CD14-positive monocyte (primary cell): ENCODE results near the gene HSFX2. TPM values are rescaled to one million over a fixed set of nuclear protein-coding genes. Genes with fewer than 3 reads are reported as not detected.

Experiments
- DNase-seq, 3 donors: peaks; one replicate each; pipeline ENCODE4 v3.0.0-alpha.2; 2011 to 2022
- H2AFZ ChIP-seq: 2 replicates; pipeline ENCODE4 v1.6.0; 2012; ENCODE audit warnings: mild to moderate bottlenecking, low read depth, low read length, inconsistent platforms; ENCODE audit not compliant: insufficient read depth, poor library complexity, severe bottlenecking
- H3K27ac ChIP-seq, 2 donors: 1 replicate in 1 of 2; 2 replicates in 1 of 2; pipeline ENCODE4 v1.5.1; 2012 to 2013; ENCODE audit warnings: low read length in 2 of 2, control low read depth in 1 of 2, inconsistent platforms in 1 of 2, low read depth in 1 of 2, mild to moderate bottlenecking in 1 of 2
- H3K27me3 ChIP-seq, 2 donors: one replicate each; pipeline versions ENCODE4 v1.6.0 to v1.6.1; 2011 to 2013; ENCODE audit warnings: low read length in 2 of 2; ENCODE audit not compliant: control insufficient read depth in 2 of 2, insufficient read depth in 2 of 2
- H3K36me3 ChIP-seq, 2 donors: replicated peaks in 1 of 2; 1 replicate in 1 of 2; 2 replicates in 1 of 2; pipeline versions ENCODE4 v1.5.1 to v1.6.1; 2012 to 2013; ENCODE audit warnings: low read length in 2 of 2, control low read depth in 1 of 2, inconsistent platforms in 1 of 2, mild to moderate bottlenecking in 1 of 2; ENCODE audit not compliant: insufficient read depth in 2 of 2, control insufficient read depth in 1 of 2
- H3K4me1 ChIP-seq, 2 donors: 1 replicate in 1 of 2; 2 replicates in 1 of 2; pipeline versions ENCODE4 v1.5.1 to v1.6.1; 2012 to 2013; ENCODE audit warnings: low read length in 2 of 2, control low read depth in 1 of 2, inconsistent platforms in 1 of 2, mild to moderate bottlenecking in 1 of 2, moderate library complexity in 1 of 2; ENCODE audit not compliant: insufficient read depth in 2 of 2, control insufficient read depth in 1 of 2
- H3K4me2 ChIP-seq: replicated peaks from 2 replicates; pipeline ENCODE3; 2012; ENCODE audit warnings: low read length, moderate library complexity, mild to moderate bottlenecking; ENCODE audit not compliant: poor library complexity, severe bottlenecking; ENCODE audit errors: extremely low read depth
- H3K4me3 ChIP-seq, 3 experiments: fragments of 200-600 bp in 1 of 3; sonication (generic) in 1 of 3; replicated peaks in 1 of 3; 1 replicate in 2 of 3; 2 replicates in 1 of 3; pipeline ENCODE4 v1.5.1; 2011 to 2013; ENCODE audit warnings: low read length in 3 of 3, mild to moderate bottlenecking in 3 of 3, control low read depth in 2 of 3, low read depth in 2 of 3, inconsistent platforms in 1 of 3, moderate library complexity in 1 of 3
- H3K79me2 ChIP-seq: 2 replicates; pipeline ENCODE4 v1.6.0; 2012; ENCODE audit warnings: mild to moderate bottlenecking, control low read depth, inconsistent platforms, low read length, moderate library complexity; ENCODE audit not compliant: insufficient read depth
- H3K9ac ChIP-seq: 2 replicates; pipeline ENCODE4 v1.6.0; 2017; ENCODE audit warnings: low read length, mild to moderate bottlenecking; ENCODE audit not compliant: insufficient read depth, poor library complexity, severe bottlenecking
- H3K9me3 ChIP-seq, 2 donors: replicated peaks in 1 of 2; 1 replicate in 1 of 2; 2 replicates in 1 of 2; pipeline versions ENCODE4 v1.5.1 to v1.6.1; 2012 to 2013; ENCODE audit warnings: low read length in 2 of 2, control low read depth in 1 of 2; ENCODE audit not compliant: control insufficient read depth in 1 of 2, insufficient read depth in 1 of 2
- H4K20me1 ChIP-seq: 2 replicates; pipeline ENCODE4 v1.6.0; 2012; ENCODE audit warnings: mild to moderate bottlenecking, low read length, control low read depth, moderate library complexity; ENCODE audit not compliant: insufficient read depth
- H3K27ac Mint-ChIP-seq, 7 donors: one replicate each; pipeline ENCODE4 v1.8.0; 2020; ENCODE audit warnings: mild to moderate bottlenecking in 7 of 7, mixed read lengths in 7 of 7, moderate library complexity in 6 of 7, inconsistent platforms in 2 of 7
- H3K27me3 Mint-ChIP-seq, 3 donors: one replicate each; pipeline ENCODE4 v1.8.0; 2021 to 2022; ENCODE audit warnings: low read depth in 3 of 3, mild to moderate bottlenecking in 3 of 3, mixed read lengths in 3 of 3, moderate library complexity in 3 of 3, inconsistent platforms in 1 of 3
- H3K36me3 Mint-ChIP-seq, 2 donors: one replicate each; pipeline ENCODE4 v1.8.0; 2020; ENCODE audit warnings: mixed read lengths in 2 of 2, inconsistent platforms in 1 of 2, mild to moderate bottlenecking in 1 of 2
- H3K4me1 Mint-ChIP-seq: one replicate; pipeline ENCODE4 v1.8.0; 2020; ENCODE audit warnings: mild to moderate bottlenecking, mixed read lengths
- H3K4me3 Mint-ChIP-seq, 2 donors: one replicate each; pipeline ENCODE4 v1.8.0; 2020; ENCODE audit warnings: mild to moderate bottlenecking in 2 of 2, mixed read lengths in 2 of 2, moderate library complexity in 1 of 2
- H3K9me3 Mint-ChIP-seq, 7 donors: one replicate each; pipeline ENCODE4 v1.8.0; 2020 to 2022; ENCODE audit warnings: mixed read lengths in 7 of 7, mild to moderate bottlenecking in 6 of 7, moderate library complexity in 6 of 7, inconsistent platforms in 2 of 7
- WGBS: methylation state at CpG from one replicate; pipeline ENCODE4 v1.1.5; 2013; ENCODE audit warnings: missing lambda C conversion rate; ENCODE audit not compliant: insufficient coverage; 5-methylcytosine and 5-hydroxymethylcytosine counted together
- intact Hi-C, 2 donors: fragments of 100-400 bp; cut with micrococcal nuclease; formaldehyde crosslinking; loops; one replicate each; pipeline versions ENCODE4 v1.15.0 to v1.15.1; 2023
- polyA plus RNA-seq, 3 donors: library from polyadenylated mRNA; depleted of rRNA in 1 of 3; unstranded in 2 of 3; stranded (reverse) in 1 of 3; fragments of 300-500 nt in 2 of 3; fragments of >200 nt in 1 of 3; fragmentation: Illumina TruSeq in 2 of 3; gene quantifications; 1 replicate in 2 of 3; 2 replicates in 1 of 3; pipeline ENCODE4 v1.2.3, GENCODE V29; 2012 to 2021
- TF ChIP-seq, protein P1 (sequence below): fragments of 200-600 bp; IDR thresholded peaks from one replicate; pipeline ENCODE4 v1.8.0; 2022; ENCODE audit warnings: antibody characterized with exemption, mild to moderate bottlenecking

The HSFX2 gene
- polyA plus RNA-seq, 3 donors = 0.11 TPM; not detected in 2

GRCh38 chrX:149611623-149612175, 16.6 kb upstream of the HSFX2 start:
- TF ChIP-seq, protein P1, sequence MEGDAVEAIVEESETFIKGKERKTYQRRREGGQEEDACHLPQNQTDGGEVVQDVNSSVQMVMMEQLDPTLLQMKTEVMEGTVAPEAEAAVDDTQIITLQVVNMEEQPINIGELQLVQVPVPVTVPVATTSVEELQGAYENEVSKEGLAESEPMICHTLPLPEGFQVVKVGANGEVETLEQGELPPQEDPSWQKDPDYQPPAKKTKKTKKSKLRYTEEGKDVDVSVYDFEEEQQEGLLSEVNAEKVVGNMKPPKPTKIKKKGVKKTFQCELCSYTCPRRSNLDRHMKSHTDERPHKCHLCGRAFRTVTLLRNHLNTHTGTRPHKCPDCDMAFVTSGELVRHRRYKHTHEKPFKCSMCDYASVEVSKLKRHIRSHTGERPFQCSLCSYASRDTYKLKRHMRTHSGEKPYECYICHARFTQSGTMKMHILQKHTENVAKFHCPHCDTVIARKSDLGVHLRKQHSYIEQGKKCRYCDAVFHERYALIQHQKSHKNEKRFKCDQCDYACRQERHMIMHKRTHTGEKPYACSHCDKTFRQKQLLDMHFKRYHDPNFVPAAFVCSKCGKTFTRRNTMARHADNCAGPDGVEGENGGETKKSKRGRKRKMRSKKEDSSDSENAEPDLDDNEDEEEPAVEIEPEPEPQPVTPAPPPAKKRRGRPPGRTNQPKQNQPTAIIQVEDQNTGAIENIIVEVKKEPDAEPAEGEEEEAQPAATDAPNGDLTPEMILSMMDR = no peak
- peaks cover 4% of the 10 kb centered on the region for H3K79me2 ChIP-seq
- H3K27ac ChIP-seq = no peak overlapping the region
- peaks cover 16% of the 10 kb centered on the region for H4K20me1 ChIP-seq
- peaks cover 0 to 2% (median 0%) of the 10 kb centered on the region in 7 donors for H3K9me3 Mint-ChIP-seq
- intact Hi-C loops = no loop called here
- no peak overlapping the region for H2AFZ ChIP-seq
- no peak overlapping the region for H3K9ac ChIP-seq
- H3K36me3 Mint-ChIP-seq = peaks cover 12% of the 10 kb centered on the region in 2 donors
- no peaks in the 10 kb centered on the region for H3K27me3 ChIP-seq
- H3K9me3 ChIP-seq = no peaks in the 10 kb centered on the region
- no peak overlapping the region for H3K4me3 Mint-ChIP-seq
- H3K27ac Mint-ChIP-seq = no peak overlapping the region
- H3K27me3 Mint-ChIP-seq = peaks cover 0 to 3% (median 2%) of the 10 kb centered on the region in 3 donors
- no peak overlapping the region for H3K4me2 ChIP-seq
- H3K4me3 ChIP-seq = no peak overlapping the region
- WGBS = no CpG with 5 or more reads among the region's 1 CpG
- peaks cover 2% of the 10 kb centered on the region for H3K4me1 Mint-ChIP-seq
- H3K36me3 ChIP-seq = peaks cover 7 to 8% of the 10 kb centered on the region in 2 donors
- H3K4me1 ChIP-seq = no peaks in the 10 kb centered on the region
- no peak for DNase-seq

DNA sequence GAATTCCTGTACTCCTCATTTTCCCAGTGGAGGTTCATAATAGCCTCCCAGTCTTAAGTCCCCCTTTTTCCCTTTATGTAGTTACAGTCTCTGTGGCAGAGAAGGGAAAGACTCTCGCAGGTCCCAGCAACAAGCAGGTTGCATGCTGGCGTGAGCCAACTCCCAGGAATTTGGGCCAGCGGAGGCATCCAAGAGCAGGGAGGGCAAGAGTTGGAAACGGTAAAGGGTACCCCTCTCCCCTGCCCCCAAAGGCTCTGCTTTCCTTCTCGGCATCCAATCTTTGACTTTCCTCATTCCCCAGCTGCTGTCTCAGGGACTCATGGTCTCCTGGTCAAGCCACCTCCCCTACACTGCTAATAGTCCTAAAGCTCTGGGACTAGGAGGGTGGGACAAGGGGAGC, 15.4 kb upstream of the HSFX2 start:
- Mint-ChIP-seq H3K9me3 (peaks cover 0 to 2% (median 0%) of the 10 kb centered on the region in 7 donors), H3K27ac (no peak overlapping the region), H3K4me3 (no peak overlapping the region), H3K36me3 (peaks cover 19% of the 10 kb centered on the region in 2 donors), H3K27me3 (peaks cover 0 to 3% (median 2%) of the 10 kb centered on the region in 3 donors), H3K4me1 (peaks cover 2% of the 10 kb centered on the region)
- Histone ChIP-seq H4K20me1 (peaks cover 7% of the 10 kb centered on the region), H3K79me2 (peaks cover 4% of the 10 kb centered on the region), H3K9me3 (no peaks in the 10 kb centered on the region), H3K4me2 (no peak overlapping the region), H2AFZ (no peak overlapping the region), H3K9ac (no peak overlapping the region), H3K27ac (no peak overlapping the region), H3K4me1 (no peaks in the 10 kb centered on the region), H3K4me3 (no peak overlapping the region), H3K36me3 (peaks cover 13 to 17% of the 10 kb centered on the region in 2 donors), H3K27me3 (no peaks in the 10 kb centered on the region)
- intact Hi-C loops = no loop called here
- DNase-seq = no peak
- TF ChIP-seq, protein P1 = no peak
- WGBS = 100% methylated on average over 1 of the region's 5 CpGs
